AG04450 (cell line): ENCODE results near the gene TNRC6C. TPM values are rescaled to one million over a fixed set of nuclear protein-coding genes. Genes with fewer than 3 reads are reported as not detected.

Experiments used
- CTCF ChIA-PET: fragments of 300-600, 350-600 bp; formaldehyde crosslinking; extraction: SDS; loops from one replicate; lab custom pipeline; 2022; ENCODE audit warnings: antibody characterized with exemption, inconsistent platforms; lab: Charles Lee
- POLR2A ChIA-PET: fragments of 350-600 bp; formaldehyde crosslinking; extraction: SDS; loops from one replicate; lab custom pipeline; 2021; ENCODE audit warnings: antibody characterized with exemption, inconsistent platforms; lab: Yijun Ruan, JAX
- DNase-seq: peaks from one replicate; pipeline ENCODE4 v3.0.0-alpha.2; 2011; ENCODE audit warnings: low read depth, low spot score
- H3K27ac ChIP-seq: one replicate; pipeline ENCODE4 v1.5.1; 2012; ENCODE audit warnings: low read depth, low read length, control low read depth
- H3K27me3 ChIP-seq: one replicate; pipeline ENCODE4 v1.6.0; 2012; ENCODE audit warnings: low read length; ENCODE audit not compliant: control insufficient read depth, insufficient read depth
- H3K4me3 ChIP-seq: 2 replicates; pipeline ENCODE4 v1.5.1; 2011; ENCODE audit warnings: mild to moderate bottlenecking, low read depth, low read length, control low read depth
- H3K9me3 ChIP-seq: 2 replicates; pipeline ENCODE4 v1.5.1; 2012; ENCODE audit warnings: low read length; ENCODE audit not compliant: control insufficient read depth, insufficient read depth
- polyA plus RNA-seq: library from polyadenylated mRNA; depleted of rRNA; stranded (reverse); fragments of >200 nt; gene quantifications from 2 replicates; pipeline ENCODE4 v1.2.3, GENCODE V29; 2011
- TF ChIP-seq, protein P1 (sequence below): IDR thresholded peaks from 2 replicates; pipeline ENCODE4 v1.5.1; 2011; ENCODE audit warnings: low read depth, low read length, control low read depth, inconsistent platforms

Gene TNRC6C
- polyA plus RNA-seq, 1 experiment, result 1.2 TPM

DNA sequence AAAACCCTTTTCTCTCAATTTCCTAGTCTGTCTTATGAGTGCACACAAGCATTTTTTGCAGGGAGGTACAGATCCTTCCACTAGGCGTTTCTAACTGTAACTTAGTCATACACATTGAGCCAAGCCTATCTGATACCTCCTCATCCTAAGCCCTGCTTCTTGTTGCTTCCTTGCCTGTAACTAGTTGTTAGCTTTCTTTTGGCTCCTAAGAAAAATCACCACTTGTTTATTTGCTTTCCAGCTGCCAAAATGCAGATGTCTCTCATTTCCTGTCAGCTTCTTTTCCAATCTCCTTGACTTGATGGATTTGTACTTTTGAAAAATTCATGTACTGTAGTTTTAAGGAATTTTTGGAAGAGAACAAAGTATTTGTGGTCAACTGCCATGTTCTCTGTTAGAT is 73.7 kb downstream of the TNRC6C start:
- ChIA-PET CTCF (interaction anchor here (0.6 to 3.0 kb wide), 8 partner anchors 8 to 1369 kb away, joined by 3 to 16 read pairs (median 3); no protein-coding TSS in a partner anchor), POLR2A (interaction anchor here (1.3 kb wide), 2 partner anchors 9 to 74 kb away, joined by 3 to 10 read pairs; partner anchors contain the start of gene TNRC6C)
- no peaks in the 10 kb centered on the region for H3K27me3 ChIP-seq
- no peak overlapping the region for H3K27ac ChIP-seq
- no peaks in the 10 kb centered on the region for H3K9me3 ChIP-seq
- TF ChIP-seq, protein P1, sequence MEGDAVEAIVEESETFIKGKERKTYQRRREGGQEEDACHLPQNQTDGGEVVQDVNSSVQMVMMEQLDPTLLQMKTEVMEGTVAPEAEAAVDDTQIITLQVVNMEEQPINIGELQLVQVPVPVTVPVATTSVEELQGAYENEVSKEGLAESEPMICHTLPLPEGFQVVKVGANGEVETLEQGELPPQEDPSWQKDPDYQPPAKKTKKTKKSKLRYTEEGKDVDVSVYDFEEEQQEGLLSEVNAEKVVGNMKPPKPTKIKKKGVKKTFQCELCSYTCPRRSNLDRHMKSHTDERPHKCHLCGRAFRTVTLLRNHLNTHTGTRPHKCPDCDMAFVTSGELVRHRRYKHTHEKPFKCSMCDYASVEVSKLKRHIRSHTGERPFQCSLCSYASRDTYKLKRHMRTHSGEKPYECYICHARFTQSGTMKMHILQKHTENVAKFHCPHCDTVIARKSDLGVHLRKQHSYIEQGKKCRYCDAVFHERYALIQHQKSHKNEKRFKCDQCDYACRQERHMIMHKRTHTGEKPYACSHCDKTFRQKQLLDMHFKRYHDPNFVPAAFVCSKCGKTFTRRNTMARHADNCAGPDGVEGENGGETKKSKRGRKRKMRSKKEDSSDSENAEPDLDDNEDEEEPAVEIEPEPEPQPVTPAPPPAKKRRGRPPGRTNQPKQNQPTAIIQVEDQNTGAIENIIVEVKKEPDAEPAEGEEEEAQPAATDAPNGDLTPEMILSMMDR, result no peak
- no peak overlapping the region for H3K4me3 ChIP-seq
- DNase-seq, result no peak

DNA sequence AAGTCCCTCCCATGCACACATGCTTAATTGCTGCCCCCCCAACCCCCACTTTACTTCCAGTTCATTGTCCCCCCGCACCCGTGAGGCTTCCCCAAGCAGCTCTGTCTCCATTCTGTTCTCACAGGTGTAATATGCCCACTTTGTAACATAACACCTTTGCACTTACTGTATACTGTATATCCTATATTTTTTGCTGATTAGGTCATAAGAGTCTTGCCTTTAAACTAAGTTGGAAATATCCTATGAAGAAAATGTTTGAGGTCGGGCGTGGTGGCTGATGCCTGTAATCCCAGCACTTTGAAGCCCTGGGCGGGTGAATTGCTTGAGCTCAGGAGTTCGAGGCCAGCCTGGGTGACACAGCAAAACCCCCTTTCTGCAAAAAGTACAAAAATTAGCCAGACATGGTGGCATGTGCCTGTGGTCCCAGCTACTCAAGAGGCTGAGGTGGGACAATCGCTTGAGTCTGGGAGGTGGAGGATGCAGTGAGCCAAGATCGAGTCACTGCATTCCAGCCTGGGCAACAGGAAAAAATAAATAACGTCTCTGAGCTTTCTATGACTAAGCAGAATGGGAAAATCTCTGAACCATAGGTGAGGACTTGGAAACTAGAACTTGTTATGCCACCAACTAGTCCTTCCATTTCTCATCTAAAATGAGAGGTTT is 76.1 kb downstream of the TNRC6C start:
- DNase-seq, result no peak
- H3K4me3 ChIP-seq, result no peak overlapping the region
- TF ChIP-seq, protein P1, result no peak
- no peak overlapping the region for H3K27ac ChIP-seq
- POLR2A ChIA-PET, result interaction anchor here (1.5 kb wide), 1 partner anchor 76 kb away, joined by 5 read pairs; the partner anchor contains the start of gene TNRC6C
- H3K9me3 ChIP-seq, result no peaks in the 10 kb centered on the region
- H3K27me3 ChIP-seq, result no peaks in the 10 kb centered on the region
- CTCF ChIA-PET, result interaction anchor here (0.9 to 2.3 kb wide), 5 partner anchors 9 to 946 kb away, joined by 3 to 8 read pairs (median 3); partner anchors contain the start of gene TK1

DNA sequence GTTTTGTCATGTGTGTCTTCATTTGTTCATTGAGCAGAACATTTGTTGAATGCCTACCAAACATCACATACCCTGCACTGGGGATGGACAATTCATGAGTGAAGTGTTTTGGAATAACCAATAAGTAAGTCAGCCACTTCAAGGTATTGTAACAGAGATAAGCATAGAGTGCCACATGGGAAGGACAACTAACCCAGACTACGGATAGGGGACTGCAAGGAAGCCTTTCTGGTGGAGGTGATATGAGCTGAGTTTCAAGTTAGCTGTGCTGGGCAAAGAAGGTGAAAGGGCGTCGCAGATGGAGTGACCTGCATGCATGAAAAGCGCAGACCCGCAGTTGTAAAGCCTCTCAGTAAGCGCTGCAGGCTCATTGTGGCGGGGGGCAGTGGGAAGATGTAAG is 78.8 kb downstream of the TNRC6C start:
- H3K27ac ChIP-seq, result no peak overlapping the region
- POLR2A ChIA-PET, result no interaction called here
- H3K9me3 ChIP-seq, result no peaks in the 10 kb centered on the region
- TF ChIP-seq, protein P1, result no peak
- no peaks in the 10 kb centered on the region for H3K27me3 ChIP-seq
- DNase-seq, result no peak
- CTCF ChIA-PET, result no interaction called here
- no peak overlapping the region for H3K4me3 ChIP-seq

DNA sequence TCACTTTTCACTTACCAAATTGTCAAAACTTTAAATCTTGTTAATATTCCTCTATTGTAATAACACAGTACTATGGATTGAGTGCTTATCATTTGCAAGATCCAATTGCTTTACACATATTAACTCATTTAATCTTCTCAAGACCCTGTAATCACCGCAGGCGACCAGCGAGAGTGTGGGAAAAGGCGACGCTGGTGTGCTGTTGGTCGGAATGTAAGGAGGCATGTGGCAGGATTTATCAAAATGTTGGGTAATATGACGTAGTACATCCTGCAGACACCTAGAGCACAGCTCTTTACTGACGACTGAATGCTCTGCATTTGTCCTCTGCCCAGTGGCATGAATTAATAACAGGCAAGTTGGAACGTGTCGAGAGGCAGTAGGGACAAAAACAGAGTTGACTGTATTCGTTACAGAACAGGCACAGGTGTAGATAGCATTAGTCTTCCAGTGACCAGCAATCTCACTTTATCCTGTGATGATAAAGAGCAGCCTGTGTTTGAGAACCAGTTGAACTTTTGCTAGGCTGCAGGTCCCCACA is 80.3 kb downstream of the TNRC6C start:
- Histone ChIP-seq H3K9me3 (no peaks in the 10 kb centered on the region), H3K27ac (no peak overlapping the region), H3K27me3 (no peaks in the 10 kb centered on the region), H3K4me3 (no peak overlapping the region)
- POLR2A ChIA-PET, result no interaction called here
- CTCF ChIA-PET, result interaction anchor here (0.7 kb wide), 1 partner anchor 10 kb away, joined by 3 read pairs; no protein-coding TSS in a partner anchor
- TF ChIP-seq, protein P1, result no peak
- DNase-seq, result no peak

DNA sequence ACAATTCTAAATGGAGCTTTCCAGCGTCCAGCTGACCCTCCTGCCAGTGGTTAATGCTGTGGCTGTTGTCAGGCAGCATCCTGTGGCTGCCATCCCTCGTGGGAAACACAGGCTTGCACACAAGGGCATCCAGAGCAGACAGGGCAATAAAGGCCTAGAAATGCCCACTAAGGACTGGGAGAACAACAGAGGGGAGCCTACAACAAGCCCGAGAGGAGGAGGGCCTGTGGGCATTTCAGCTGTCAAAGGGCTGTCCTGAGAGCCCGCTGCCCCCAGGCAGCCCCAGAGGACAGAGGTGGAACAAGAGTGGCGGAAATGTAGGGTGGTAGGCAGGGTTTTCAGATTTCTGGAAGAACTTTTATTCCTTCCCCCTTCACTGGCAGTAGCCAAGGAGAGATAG is 81.1 kb downstream of the TNRC6C start:
- POLR2A ChIA-PET, result interaction anchor here (0.6 to 3.4 kb wide), 2 partner anchors 81 to 554 kb away, joined by 3 to 26 read pairs; partner anchors contain the start of gene TNRC6C
- Histone ChIP-seq H3K4me3 (no peak overlapping the region), H3K27me3 (no peaks in the 10 kb centered on the region), H3K27ac (no peak overlapping the region), H3K9me3 (no peaks in the 10 kb centered on the region)
- no peak for DNase-seq
- CTCF ChIA-PET, result interaction anchor here (1.2 to 3.7 kb wide), 3 partner anchors 8 to 20 kb away, joined by 4 to 23 read pairs (median 7); no protein-coding TSS in a partner anchor
- TF ChIP-seq, protein P1, result no peak
